ENCODE data around the gene HIF1A.

DNA sequence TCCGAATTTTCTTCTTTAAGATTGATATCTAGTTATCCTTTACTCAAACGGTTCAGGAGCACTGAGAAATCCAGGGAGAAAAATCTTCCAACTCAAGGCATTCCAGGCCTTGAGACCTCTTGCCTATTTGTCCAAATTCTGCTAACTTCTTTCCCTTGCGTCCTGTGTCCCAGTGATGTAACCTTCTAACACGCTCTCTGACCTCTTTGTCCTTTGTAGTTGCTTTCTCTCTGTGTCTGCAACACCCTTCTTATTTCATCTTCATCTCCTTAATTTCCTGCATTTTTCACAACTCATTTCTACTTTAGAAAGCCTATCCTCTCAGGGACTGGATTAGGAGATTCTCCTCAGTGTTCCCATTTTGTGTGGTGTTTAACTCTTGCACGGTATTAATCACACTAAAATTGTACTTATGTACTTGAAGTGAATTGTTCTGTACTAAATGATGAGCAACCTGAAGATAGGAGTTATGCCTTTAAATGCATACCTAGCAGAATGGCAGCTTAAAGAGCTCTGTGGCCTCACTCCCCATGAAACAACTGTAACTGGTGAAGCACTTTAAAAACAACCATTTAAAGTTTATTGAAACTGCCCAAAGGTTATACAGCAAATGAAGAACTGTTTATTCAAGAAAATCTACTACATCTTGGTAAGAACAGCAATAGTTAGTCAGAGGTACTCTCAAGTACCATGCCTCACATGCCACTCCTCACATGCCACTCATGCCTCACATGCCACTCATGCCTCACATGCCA lies 59.5 kb downstream of the HIF1A start:
- TF ChIP-seq, protein P1, sequence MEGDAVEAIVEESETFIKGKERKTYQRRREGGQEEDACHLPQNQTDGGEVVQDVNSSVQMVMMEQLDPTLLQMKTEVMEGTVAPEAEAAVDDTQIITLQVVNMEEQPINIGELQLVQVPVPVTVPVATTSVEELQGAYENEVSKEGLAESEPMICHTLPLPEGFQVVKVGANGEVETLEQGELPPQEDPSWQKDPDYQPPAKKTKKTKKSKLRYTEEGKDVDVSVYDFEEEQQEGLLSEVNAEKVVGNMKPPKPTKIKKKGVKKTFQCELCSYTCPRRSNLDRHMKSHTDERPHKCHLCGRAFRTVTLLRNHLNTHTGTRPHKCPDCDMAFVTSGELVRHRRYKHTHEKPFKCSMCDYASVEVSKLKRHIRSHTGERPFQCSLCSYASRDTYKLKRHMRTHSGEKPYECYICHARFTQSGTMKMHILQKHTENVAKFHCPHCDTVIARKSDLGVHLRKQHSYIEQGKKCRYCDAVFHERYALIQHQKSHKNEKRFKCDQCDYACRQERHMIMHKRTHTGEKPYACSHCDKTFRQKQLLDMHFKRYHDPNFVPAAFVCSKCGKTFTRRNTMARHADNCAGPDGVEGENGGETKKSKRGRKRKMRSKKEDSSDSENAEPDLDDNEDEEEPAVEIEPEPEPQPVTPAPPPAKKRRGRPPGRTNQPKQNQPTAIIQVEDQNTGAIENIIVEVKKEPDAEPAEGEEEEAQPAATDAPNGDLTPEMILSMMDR (IDR thresholded peaks at IDR 0.05), result no peak
- no peak for TF ChIP-seq EZH2 (IDR thresholded peaks at IDR 0.05; ENCODE audit: borderline replicate concordance, insufficient read depth, low read depth, low read length, poor library complexity, severe bottlenecking)

Data from B cell (primary cell).